ENCODE data around the gene PRKAB1. TPM values are rescaled to one million over a fixed set of nuclear protein-coding genes. Genes with fewer than 3 reads are reported as not detected.

The PRKAB1 gene
- total RNA-seq, 1 experiment from 2014 or later: 16.2 TPM

DNA sequence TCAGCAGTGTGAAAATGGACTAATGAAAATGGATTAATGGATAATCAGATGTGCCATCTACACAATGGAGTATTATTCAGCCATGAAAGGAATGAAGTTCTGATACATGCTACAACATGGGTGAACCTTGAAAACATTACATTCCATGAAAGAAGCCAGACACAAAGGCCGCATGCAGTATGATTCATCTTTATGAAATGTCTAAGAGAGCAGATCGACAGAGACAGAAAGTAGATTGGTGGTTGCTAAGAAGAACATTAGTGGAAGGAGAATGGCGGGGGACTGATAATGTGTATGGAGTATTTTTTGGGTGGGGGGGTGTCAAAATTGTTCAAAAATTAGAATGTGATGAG lies 47.3 kb downstream of the PRKAB1 start:
- Histone ChIP-seq H4K20me1 (ENCODE audit: low read length) (no peaks in the 10 kb centered on the region), H3K27me3 (ENCODE audit: low read length) (no peaks in the 10 kb centered on the region), H3K36me3 (ENCODE audit: low read depth, low read length) (peaks cover 67% of the 10 kb centered on the region), H3K4me1 (ENCODE audit: insufficient read depth, low read length) (peaks cover 22% of the 10 kb centered on the region), H3K27ac (ENCODE audit: low read length) (no peak overlapping the region), H3K4me3 (ENCODE audit: low read length) (no peak overlapping the region), H3F3A (ENCODE audit: low read length, unreplicated experiment) (no peaks in the 10 kb centered on the region), H3K4me2 (ENCODE audit: low read length) (no peak overlapping the region), H3K9me3 (ENCODE audit: low read length) (no peaks in the 10 kb centered on the region), H2AFZ (ENCODE audit: low read length) (no peak overlapping the region), H3K9ac (ENCODE audit: low read length) (no peak overlapping the region), H3K9me2 (replicated peaks; ENCODE audit: low read length) (no peaks in the 10 kb centered on the region), H3K79me2 (ENCODE audit: low read length) (0 out of 2 replicates have a peak, but pooled peaks cover 6% of the 10 kb centered on the region)
- ATAC-seq: no peak
- DNase-seq: peak; percentile 14
- no TSS peak for BruUV-seq (replicated peaks)
- intact Hi-C loops (cut with micrococcal nuclease): no loop called here
- CTCF ChIA-PET: no interaction called here
- no peak for TF ChIP-seq EZH2phosphoT487 (IDR thresholded peaks at IDR 0.05; ENCODE audit: borderline replicate concordance, low read length)
- TF ChIP-seq, protein P1, sequence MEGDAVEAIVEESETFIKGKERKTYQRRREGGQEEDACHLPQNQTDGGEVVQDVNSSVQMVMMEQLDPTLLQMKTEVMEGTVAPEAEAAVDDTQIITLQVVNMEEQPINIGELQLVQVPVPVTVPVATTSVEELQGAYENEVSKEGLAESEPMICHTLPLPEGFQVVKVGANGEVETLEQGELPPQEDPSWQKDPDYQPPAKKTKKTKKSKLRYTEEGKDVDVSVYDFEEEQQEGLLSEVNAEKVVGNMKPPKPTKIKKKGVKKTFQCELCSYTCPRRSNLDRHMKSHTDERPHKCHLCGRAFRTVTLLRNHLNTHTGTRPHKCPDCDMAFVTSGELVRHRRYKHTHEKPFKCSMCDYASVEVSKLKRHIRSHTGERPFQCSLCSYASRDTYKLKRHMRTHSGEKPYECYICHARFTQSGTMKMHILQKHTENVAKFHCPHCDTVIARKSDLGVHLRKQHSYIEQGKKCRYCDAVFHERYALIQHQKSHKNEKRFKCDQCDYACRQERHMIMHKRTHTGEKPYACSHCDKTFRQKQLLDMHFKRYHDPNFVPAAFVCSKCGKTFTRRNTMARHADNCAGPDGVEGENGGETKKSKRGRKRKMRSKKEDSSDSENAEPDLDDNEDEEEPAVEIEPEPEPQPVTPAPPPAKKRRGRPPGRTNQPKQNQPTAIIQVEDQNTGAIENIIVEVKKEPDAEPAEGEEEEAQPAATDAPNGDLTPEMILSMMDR (conservative IDR thresholded peaks at IDR 0.05; ENCODE audit: low read depth, low read length): no peak
- TF ChIP-seq EZH2 (IDR thresholded peaks at IDR 0.05; ENCODE audit: low read length, unreplicated experiment): no peak
- POLR2A ChIA-PET (ENCODE audit: unreplicated experiment): no interaction called here

DNA sequence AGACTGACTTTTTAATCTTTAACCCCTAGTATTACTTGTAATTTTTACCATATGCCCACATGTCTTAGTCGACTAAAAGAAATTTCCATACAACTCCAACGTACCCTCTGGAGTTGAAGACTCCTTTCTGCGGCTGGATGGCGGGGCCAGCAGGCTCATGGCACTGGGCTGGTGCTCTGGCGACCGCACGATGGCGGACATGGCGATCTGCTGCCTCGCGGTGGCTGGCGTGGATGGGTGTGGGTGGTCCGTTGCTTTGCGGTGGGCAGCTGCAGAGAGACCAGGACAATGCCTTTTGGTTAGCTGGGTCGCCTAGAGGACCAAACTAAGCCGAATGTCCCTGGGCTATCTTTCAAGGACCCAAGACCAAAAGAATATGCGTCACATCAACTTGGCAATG lies 50.2 kb downstream of the PRKAB1 start:
- Histone ChIP-seq H2AFZ (ENCODE audit: low read length) (no peak overlapping the region), H3F3A (ENCODE audit: low read length, unreplicated experiment) (no peaks in the 10 kb centered on the region), H4K20me1 (ENCODE audit: low read length) (no peaks in the 10 kb centered on the region), H3K4me1 (ENCODE audit: insufficient read depth, low read length) (peaks cover 19% of the 10 kb centered on the region), H3K4me3 (ENCODE audit: low read length) (no peak overlapping the region), H3K4me2 (ENCODE audit: low read length) (no peak overlapping the region), H3K9me3 (ENCODE audit: low read length) (no peaks in the 10 kb centered on the region), H3K27ac (ENCODE audit: low read length) (no peak overlapping the region), H3K9me2 (replicated peaks; ENCODE audit: low read length) (no peaks in the 10 kb centered on the region), H3K36me3 (ENCODE audit: low read depth, low read length) (peaks cover 56% of the 10 kb centered on the region), H3K27me3 (ENCODE audit: low read length) (no peaks in the 10 kb centered on the region), H3K9ac (ENCODE audit: low read length) (no peak overlapping the region), H3K79me2 (ENCODE audit: low read length) (0 out of 2 replicates have a peak, but pooled peaks cover 6% of the 10 kb centered on the region)
- ChIA-PET POLR2A (ENCODE audit: unreplicated experiment) (no interaction called here), CTCF (no interaction called here)
- no TSS peak for BruUV-seq (replicated peaks)
- intact Hi-C loops (cut with micrococcal nuclease): no loop called here
- DNase-seq (no peak), ATAC-seq (no peak)
- TF ChIP-seq EZH2 (IDR thresholded peaks at IDR 0.05; ENCODE audit: low read length, unreplicated experiment): no peak

DNA sequence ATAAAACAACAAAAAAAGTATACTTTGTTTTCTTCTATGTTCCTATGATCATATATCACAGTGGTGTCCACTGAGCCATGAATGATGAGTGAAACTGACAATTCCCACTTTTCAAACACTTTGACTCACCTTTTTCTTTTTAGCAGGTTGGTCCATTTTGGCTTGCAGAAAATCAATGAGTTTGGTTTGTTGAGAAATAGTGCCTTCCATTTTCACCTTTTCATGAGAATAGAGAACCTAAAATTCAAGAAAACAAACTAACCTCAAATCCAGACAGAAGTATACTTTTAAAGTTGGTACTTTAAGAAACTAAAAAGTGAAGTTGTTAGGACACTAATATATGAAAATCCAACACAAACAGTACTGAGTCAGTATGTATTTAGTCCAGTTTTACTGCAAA lies 52.4 kb downstream of the PRKAB1 start:
- Histone ChIP-seq H3F3A (ENCODE audit: low read length, unreplicated experiment) (no peaks in the 10 kb centered on the region), H3K9me3 (ENCODE audit: low read length) (no peaks in the 10 kb centered on the region), H3K79me2 (ENCODE audit: low read length) (0 out of 2 replicates have a peak, but pooled peaks cover 3% of the 10 kb centered on the region), H3K4me3 (ENCODE audit: low read length) (no peak overlapping the region), H2AFZ (ENCODE audit: low read length) (no peak overlapping the region), H4K20me1 (ENCODE audit: low read length) (no peaks in the 10 kb centered on the region), H3K9ac (ENCODE audit: low read length) (no peak overlapping the region), H3K9me2 (replicated peaks; ENCODE audit: low read length) (no peaks in the 10 kb centered on the region), H3K27ac (ENCODE audit: low read length) (no peak overlapping the region), H3K4me1 (ENCODE audit: insufficient read depth, low read length) (peaks cover 17% of the 10 kb centered on the region), H3K4me2 (ENCODE audit: low read length) (no peak overlapping the region), H3K36me3 (ENCODE audit: low read depth, low read length) (peaks cover 34% of the 10 kb centered on the region), H3K27me3 (ENCODE audit: low read length) (no peaks in the 10 kb centered on the region)
- BruUV-seq (replicated peaks): no TSS peak
- ATAC-seq (no peak), DNase-seq (no peak)
- ChIA-PET POLR2A (ENCODE audit: unreplicated experiment) (no interaction called here), CTCF (no interaction called here)
- TF ChIP-seq, protein P1 (conservative IDR thresholded peaks at IDR 0.05; ENCODE audit: low read depth, low read length): no peak
- TF ChIP-seq EZH2 (IDR thresholded peaks at IDR 0.05; ENCODE audit: low read length, unreplicated experiment) (no peak), EZH2phosphoT487 (IDR thresholded peaks at IDR 0.05; ENCODE audit: borderline replicate concordance, low read length) (no peak)
- intact Hi-C loops (cut with micrococcal nuclease): no loop called here

Measured in PC-3 (cell line).